ENCODE measurements around the gene BICRAL.

- no peak for TF ChIP-seq GATA3 (IDR thresholded peaks at IDR 0.05; ENCODE audit: low read depth, low read length)
- no peak for TF ChIP-seq GATA2 (IDR thresholded peaks at IDR 0.05; ENCODE audit: low read depth, low read length)
Observed at GRCh38 chr6:42786525-42786985, 4.7 kb downstream of the BICRAL start.

Measured in SH-SY5Y (cell line).